Stomach (tissue), 4 donors: Measurements from ENCODE around the gene ST8SIA6.

Experiments
- POLR2A ChIP-seq, 4 donors: fragments of 450-650 bp; IDR thresholded peaks; one replicate each; pipeline ENCODE4 v1.6.1; 2016; ENCODE audit warnings: antibody characterized with exemption in 4 of 4, control low read depth in 2 of 4, mild to moderate bottlenecking in 1 of 4, moderate library complexity in 1 of 4
- TF ChIP-seq, protein P1 (sequence below), 7 experiments: fragments of 450-650 bp in 4 of 7; fragments of 200-600 bp in 3 of 7; sonication (generic) in 3 of 7; IDR thresholded peaks; one replicate each; pipeline ENCODE4 v1.5.1; 2016 to 2019; ENCODE audit warnings: antibody characterized with exemption in 7 of 7, control low read depth in 2 of 7, mild to moderate bottlenecking in 1 of 7

DNA sequence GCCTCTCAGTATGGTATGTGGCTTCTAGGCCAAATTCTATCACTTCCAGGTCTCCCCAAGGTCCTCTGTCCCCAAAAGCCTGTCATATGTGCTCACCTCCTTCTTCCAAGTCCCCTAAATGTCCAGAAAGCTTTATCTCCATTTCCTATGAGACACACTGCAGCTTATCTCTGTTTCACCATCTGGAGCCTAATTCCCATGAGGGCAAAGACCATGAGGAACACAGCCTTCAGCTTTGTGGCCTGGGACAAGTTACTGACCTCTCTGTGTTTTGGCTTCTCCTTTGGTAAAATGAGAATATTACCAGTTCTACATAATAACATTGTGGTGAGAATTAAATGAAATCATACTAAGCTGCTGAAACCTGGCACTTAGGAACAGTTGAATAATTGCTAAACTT lies 19.2 kb downstream of the ST8SIA6 start:
- TF ChIP-seq, protein P1, sequence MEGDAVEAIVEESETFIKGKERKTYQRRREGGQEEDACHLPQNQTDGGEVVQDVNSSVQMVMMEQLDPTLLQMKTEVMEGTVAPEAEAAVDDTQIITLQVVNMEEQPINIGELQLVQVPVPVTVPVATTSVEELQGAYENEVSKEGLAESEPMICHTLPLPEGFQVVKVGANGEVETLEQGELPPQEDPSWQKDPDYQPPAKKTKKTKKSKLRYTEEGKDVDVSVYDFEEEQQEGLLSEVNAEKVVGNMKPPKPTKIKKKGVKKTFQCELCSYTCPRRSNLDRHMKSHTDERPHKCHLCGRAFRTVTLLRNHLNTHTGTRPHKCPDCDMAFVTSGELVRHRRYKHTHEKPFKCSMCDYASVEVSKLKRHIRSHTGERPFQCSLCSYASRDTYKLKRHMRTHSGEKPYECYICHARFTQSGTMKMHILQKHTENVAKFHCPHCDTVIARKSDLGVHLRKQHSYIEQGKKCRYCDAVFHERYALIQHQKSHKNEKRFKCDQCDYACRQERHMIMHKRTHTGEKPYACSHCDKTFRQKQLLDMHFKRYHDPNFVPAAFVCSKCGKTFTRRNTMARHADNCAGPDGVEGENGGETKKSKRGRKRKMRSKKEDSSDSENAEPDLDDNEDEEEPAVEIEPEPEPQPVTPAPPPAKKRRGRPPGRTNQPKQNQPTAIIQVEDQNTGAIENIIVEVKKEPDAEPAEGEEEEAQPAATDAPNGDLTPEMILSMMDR (IDR thresholded peaks at IDR 0.05), result no peak
- TF ChIP-seq POLR2A (IDR thresholded peaks at IDR 0.05), result no peak
